NCI-H446 (cell line): ENCODE results near the gene MFAP1.
"Not testable (repeated sequence)": the region's sequence is repeated elsewhere in the genome, so short reads cannot be mapped to it uniquely, and the experiment has no call there.

Experiments
- DNase-seq, 2 experiments: peaks; one replicate each; lab custom pipeline; 2025; lab: John Stamatoyannopoulos, UW

Gene MFAP1

DNA sequence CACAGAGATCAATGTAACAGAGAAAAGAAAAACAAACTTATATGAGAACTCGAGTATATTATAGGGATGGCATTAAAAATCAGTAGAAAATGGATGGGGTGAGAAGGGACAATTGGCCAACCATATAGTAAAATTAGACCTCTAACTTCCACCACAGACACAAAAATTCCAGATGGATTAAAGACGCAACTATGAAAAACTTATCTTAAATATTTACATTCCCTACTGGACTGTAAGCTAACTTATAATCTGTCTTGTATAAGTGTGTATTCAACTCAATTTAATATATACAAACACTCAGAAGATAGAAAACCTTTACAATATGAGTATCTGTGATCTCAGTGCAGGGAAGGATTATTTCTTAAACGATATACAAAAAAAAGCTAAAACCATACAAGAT, 3.0 kb downstream of the MFAP1 start:
- no peak for DNase-seq

DNA sequence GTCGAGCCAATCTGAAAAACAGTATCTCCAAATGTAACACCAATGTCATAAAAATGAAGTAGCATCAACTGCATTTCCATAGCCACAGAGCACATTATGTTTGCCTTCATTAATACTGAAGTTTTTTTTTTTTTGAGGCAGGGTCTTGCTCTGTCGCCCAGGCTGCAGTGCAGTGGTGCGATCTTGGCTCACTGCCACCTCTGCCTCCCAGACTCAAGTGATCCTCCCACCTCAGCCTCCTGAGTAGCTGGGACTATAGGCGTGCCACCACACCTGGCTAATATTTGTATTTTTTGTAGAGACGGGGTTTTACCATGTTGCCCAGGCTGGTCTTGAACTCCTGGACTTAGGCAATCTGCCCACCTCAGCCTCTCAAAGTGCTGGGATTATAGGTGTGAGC, 9.4 kb downstream of the MFAP1 start:
- not testable (repeated sequence) for DNase-seq

DNA sequence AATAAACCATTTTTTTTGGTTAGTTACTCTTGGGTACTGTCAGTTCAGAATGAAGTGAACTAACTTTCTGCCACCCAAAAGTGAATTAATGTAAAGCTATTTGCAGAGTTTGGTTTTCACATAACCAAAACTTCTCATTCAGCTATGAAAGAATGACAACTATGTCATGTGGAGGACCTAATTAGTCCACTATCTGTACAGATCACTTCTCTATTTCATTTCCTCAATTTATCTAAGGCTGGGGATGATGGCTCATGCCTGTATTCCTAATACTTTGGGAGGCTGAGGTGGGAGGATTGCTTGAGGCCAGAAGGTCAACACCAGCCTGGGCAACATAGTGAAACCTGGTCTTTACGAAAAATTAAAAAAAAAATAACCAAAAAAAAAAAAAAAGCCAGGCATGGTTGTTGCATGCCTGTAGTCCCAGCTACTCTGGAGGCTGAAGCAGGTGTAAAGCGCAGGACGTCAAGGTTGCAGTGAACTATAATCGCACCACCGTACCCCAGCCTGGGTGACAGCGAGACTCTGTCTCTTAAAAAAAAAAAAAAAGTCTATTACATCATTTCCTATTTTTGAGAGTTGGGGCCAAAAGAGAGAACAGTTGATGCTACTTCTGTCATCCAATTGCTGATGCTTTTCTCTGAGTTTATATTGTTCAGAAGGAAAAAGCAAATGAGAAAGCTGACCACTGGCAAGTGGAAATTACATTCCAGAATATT, 15.4 kb downstream of the MFAP1 start:
- DNase-seq, result no peak

DNA sequence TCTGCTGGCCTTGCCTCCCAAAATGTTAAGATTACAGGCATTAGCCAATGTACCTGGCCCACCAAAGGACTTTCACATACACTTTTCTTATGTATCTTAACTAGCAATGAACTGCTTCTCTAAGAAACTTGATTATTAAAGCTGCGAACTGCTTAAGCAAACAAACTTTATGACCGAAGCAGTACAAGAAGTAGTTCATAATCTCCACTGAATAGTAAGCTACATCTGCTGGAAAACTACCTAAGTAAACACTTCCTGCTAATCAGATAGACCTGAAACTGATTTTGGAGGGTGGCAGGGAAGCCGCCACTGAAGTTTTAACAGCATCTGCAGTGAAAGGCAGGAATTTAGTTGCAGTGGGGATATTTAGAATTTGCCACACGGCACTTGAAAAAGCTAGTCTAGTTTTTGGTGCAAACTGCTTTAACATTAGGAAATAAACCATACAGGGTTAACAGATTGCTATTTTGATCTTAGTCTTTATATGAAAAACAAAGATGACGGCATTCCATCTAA, 16.0 kb downstream of the MFAP1 start:
- no peak for DNase-seq

- not testable (repeated sequence) for DNase-seq
These were observed 21.8 kb downstream of the MFAP1 start for GRCh38 chr15:43802676-43803075.

- peak; percentile 56 to 75 for DNase-seq
These were observed 24.0 kb downstream of the MFAP1 start, which contains the start of gene HYPK for GRCh38 chr15:43800286-43801141. TSS of gene HYPK (plus strand) at chr15:43800599. CDS start at chr15:43800623, 24 bp downstream.

DNA sequence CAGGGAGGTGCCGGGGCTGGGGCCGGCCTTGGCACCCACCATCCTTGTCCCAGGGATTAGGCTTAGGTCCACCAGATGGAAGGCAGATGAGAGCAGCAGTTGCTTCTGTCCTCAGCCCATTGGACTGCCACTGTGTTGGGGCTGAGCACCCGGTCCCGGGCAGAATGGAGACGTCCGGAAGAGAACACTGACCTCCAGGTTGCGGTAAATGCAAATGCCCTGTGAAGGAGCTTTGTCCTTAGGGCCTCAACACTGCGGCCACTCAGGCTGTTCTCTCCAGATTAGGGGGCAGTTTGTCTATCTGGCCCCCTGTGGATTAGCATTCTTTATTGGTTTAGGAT, 24.6 kb downstream of the MFAP1 start, which contains the start of gene SERINC4:
Gene SERINC4 (minus strand): TSS at position 276 of the 341 bp plus-strand sequence. CDS start 234 bp downstream, at position 42.
- no peak for DNase-seq

- no peak for DNase-seq
These were observed 25.1 kb downstream of the MFAP1 start for GRCh38 chr15:43799209-43799944.

GRCh38 chr15:43796566-43796965, 27.9 kb downstream of the MFAP1 start:
- DNase-seq, result no peak

DNA sequence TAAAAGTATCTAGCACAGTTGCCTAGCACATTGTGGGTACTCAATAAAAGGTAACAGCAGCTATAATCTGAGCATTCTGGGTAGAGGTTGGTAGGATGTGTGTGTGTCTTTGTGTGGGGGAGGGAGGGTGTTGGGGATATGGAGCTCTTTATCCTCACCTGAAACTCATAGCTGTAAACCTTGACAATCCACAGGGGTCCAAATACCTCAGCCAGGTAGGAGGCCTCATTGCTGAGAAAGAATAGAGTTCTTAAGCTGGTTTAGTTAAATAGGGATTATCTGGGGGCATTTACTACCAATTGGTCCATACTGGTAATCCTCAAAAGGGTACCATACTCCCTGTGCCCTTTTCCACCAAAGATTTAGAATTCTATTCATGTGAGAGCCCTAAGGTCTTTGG, 28.5 kb downstream of the MFAP1 start:
- DNase-seq, result no peak

GRCh38 chr15:43795197-43795596, 29.3 kb downstream of the MFAP1 start:
- no peak for DNase-seq

DNA sequence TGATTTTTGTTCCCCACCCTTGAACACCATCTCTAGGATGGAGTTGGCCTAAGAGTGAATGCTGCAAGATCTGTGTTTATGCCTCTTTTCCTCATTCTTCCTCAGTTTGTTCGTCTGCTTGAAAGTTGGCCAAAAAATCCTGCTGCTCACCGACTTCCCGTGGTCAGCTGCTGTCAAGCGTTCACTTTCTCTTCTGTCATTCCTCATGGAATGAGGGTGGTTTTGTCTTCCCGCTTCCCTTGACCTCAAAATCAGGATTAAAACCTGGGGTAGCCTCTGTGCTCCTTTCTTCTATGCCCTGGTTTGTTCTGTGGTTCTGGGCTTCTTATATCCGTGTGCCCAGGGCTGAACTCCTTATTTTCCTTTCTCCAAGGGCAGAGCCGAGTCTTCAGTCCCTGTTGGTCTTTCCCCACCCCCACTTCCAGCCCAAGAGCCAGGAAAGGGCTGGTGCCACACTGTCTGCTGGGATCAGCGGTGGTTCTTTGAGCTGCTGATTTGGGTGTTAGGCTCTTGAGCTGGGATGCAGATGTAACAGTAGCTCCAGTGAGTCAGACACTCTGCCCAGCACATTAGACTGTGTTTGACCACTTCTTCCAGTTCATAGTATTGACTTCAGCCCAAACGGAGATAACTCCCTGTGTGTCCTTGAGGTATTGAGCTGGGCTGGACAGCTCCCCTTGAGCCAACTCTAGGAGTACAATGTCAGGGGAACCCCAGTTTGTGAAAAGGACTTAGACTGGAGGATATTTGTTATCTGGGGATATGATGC, 30.0 kb downstream of the MFAP1 start:
- DNase-seq, result no peak

DNA sequence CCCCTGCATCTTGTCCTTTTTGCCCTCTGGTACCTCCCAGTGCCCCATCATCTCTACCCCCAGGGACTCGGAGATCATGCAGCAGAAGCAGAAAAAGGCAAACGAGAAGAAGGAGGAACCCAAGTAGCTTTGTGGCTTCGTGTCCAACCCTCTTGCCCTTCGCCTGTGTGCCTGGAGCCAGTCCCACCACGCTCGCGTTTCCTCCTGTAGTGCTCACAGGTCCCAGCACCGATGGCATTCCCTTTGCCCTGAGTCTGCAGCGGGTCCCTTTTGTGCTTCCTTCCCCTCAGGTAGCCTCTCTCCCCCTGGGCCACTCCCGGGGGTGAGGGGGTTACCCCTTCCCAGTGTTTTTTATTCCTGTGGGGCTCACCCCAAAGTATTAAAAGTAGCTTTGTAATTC, 30.8 kb downstream of the MFAP1 start:
- DNase-seq, result no peak

GRCh38 chr15:43792761-43793476, 31.6 kb downstream of the MFAP1 start:
- DNase-seq, result no peak

DNA sequence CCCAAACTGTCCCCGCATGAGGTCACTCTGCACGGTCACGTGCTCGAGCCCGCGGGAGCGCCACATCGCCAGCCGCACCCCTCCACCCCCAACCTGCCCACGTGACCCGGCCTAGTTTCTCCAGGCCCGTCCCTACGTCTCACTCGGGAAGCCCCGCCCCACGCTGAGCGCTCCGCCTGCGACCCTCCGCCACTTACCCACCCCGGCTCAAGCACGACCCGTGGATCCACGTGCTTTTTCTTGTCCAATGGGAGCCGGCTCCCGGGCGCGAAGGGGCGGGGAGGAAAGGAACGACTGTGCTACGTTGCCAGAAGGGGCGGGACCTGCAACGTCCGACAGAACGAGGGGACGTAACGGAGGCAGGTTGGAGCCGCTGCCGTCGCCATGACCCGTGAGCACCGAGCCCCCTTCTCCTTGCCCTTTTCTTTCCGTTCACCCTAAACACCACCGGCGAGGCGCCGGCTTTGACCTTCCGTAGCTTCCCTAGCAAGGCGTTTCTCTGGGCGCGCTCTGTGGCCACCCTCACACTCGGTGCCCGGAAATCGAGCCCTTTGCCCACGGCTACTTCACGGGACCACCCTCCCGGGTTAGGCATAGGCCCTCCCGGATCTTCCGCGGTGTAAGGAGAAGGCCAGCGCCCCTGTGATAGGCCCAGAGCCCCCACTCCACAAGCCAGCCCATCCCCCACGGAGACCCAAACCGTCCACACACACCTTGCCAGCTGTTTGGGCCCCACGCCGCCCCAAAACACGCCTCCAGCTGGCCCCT, 32.3 kb downstream of the MFAP1 start, which contains the start of gene SERF2:
Gene SERF2 (plus strand): TSS at position 328 of the 768 bp plus-strand sequence. CDS start 57 bp downstream, at position 385.
- peak; percentile 97 to 99 for DNase-seq

DNA sequence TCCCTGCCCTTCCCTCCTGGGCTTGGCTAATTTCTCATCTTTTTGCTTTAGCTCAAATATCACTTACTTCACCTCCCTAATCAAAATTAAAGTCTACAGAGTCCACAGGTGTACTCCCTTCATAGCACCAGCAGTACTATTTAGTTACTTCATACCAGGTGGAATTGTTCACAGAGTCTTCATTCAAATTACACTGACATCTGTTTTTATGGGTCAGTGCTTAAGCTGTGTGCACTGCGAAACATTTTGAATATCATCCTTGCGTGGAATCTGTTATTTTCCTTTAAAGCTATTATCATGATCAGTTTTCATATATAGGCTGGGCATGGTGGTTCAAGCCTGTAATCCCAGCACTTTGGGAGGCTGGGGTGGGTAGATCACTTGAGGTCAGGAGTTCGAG, 35.1 kb downstream of the MFAP1 start:
- no peak for DNase-seq

DNA sequence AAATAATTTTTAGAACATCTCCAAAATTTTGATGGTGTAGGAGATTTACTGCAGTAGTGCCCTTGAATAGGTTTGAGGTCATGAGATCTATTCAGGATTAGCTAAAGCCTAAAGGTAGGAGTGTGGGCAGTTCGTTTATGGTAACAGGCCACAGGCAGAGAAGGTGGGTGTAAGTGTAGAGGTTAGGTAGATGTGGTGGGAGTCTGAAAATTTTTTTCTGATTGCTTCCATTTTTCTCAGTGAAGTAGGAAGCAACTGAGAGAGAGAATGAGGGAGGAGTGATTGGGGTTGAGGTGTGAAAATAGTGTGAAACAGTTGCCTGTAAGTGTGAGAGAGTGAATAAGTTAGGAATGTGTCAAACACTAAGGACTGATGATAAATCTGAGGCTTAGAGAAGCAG, 45.5 kb downstream of the MFAP1 start:
- no peak for DNase-seq

GRCh38 chr15:43777267-43777914, 47.1 kb downstream of the MFAP1 start:
- no peak for DNase-seq

DNA sequence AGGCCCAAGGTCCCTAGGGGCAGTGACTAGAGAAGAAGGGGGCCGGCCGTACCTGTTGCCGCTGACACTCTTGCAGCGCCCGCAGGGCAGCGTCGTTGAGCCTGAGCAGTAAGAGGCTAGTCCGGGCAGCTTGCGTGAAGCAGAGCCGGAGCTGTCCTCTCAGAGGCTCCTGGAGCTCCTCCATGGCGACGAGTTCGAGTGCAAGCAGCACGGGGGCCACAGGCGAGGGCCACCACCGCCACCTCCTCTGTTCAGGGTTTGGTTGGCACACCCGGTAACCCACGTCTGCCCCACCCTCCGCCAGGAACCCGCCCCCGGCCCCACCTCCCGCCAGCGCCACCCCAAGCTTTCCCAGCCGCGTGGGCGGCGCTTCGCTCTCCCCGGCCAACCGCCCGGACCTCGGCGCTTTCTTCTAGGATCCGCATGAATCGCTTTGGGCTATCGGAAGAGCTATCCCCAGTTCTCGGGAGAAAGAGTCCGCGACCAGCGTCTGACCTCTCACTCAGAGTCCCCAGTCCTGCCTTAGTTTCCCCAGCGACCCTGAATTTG, 47.7 kb downstream of the MFAP1 start, which contains the start of gene ELL3:
Gene ELL3 (minus strand): TSS at position 249 of the 549 bp plus-strand sequence. CDS start 65 bp downstream, at position 184.
- DNase-seq, result no peak
